Measurements from ENCODE around the gene KCNK1.

- TF ChIP-seq POLR2AphosphoS5 (IDR thresholded peaks at IDR 0.05) = no peak
- no peak for TF ChIP-seq CTCF (IDR thresholded peaks at IDR 0.05)
These were observed 94.2 kb downstream of the KCNK1 start for GRCh38 chr1:233707880-233708815.
